Measurements from ENCODE around the gene ENO1.

Gene ENO1

DNA sequence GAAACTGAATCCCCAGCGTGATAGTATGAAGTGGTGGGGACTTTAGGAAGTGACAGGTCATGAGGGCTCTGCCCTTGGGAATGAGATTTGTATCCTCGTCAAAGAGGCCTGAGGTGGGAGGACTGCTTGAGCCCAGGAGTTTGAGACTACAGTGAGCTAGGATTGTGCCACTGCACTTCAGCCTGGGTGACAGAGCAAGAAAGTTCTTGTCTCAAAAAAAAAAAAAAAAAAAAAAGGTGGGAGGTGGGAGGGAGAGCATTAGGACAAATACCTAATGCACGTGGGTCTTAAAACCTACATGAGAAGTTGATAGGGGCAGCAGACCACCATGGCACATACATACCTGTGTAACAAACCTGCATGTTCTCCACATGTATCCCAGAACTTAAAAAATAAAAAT lies 37.1 kb downstream of the ENO1 start:
- no peak for DNase-seq

- DNase-seq: no peak
Measured at GRCh38 chr1:8839990-8840389, 38.5 kb downstream of the ENO1 start.

GRCh38 chr1:8835941-8836643 lies 42.4 kb downstream of the ENO1 start:
- no peak for DNase-seq

GRCh38 chr1:8831340-8831739 lies 47.1 kb downstream of the ENO1 start:
- no peak for DNase-seq

DNA sequence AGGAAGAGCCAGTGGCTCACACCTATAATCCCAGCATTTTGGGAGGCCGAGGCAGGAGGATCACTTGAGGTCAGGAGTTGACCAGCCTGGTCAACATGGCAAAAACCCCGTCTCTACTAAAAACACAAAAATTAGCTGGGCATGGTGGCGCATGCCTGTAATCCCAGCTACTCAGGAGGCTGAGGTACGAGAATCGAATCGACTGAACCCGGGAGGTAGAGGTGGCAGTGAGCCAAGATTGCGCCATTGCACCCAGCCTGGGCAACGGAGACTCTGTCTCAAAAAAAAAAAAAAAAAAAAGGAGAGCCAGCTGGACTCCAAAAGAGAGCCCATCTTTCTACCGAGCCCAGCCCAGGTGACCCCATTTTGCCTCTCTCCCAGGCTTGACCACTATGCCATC lies 47.8 kb downstream of the ENO1 start:
- peak; percentile 1 for DNase-seq

- DNase-seq: peak; percentile 50
Measured at GRCh38 chr1:8825985-8826481, 52.5 kb downstream of the ENO1 start.

GRCh38 chr1:8823295-8823664 lies 55.2 kb downstream of the ENO1 start:
- no peak for DNase-seq

GRCh38 chr1:8822373-8823294 lies 55.9 kb downstream of the ENO1 start:
- DNase-seq: peak; percentile 24

DNA sequence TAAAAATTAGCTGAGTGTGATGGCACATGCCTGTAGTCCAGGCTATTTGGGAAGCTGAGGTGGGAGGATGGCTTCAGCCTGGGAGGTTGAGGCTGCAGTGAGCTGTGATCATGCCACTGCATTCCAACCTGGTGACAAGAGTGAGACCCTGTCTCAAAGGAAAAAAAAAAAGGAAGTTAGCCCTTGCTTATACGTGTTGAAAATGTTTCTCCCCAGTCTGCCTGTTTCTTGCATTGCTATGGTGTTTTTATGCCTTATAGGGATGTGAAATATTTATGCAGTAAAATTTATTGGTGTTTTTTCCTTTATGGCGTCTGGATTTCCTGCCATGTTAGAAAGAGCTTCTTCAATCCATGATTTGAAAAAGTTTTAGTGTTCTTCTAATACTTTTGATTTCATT lies 57.4 kb downstream of the ENO1 start:
- peak; percentile 21 for DNase-seq

DNA sequence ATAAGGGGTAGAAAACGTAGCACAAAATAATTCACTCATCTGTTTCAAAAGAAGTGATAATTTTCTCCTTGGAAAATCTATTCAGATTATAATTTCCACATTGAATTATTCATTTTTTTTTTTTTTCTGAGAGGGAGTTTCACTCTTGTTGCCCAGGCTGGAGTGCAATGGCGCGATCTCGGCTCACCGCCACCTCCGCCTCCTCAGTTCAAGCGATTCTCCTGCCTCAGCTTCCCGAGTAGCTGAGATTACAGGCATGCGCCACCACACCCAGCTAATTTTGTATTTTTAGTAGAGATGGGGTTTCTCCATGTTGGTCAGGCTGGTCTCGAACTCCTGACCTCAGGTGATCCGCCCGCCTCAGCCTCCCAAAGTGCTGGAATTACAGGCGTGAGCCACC lies 59.7 kb downstream of the ENO1 start:
- peak; percentile 39 for DNase-seq

DNA sequence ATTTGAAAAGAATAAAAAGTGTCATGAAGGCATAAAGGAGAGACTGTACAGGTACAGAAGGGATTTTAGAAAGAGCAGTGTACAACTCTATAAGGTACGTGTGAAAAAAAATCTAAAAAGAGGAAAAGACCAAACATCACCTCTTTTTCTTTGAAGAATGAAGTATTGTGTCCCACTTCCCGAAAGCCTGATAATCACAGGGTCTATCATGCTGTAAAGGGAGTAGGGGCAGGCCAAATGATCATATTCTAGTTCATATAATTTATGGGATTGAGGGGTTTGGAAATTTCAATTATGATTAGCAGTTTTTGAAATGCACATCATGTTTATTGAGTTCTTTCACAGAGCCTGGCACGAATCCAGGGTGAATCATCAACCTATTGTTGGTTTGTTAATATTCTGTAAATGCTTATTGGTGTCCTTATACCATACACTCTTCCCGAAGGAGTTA lies 60.1 kb downstream of the ENO1 start:
- peak; percentile 63 for DNase-seq

GRCh38 chr1:8817412-8818324 lies 60.8 kb downstream of the ENO1 start, which contains the start of gene RERE:
RERE (minus strand) TSS chr1:8817640.
- DNase-seq: peak; percentile 99

DNA sequence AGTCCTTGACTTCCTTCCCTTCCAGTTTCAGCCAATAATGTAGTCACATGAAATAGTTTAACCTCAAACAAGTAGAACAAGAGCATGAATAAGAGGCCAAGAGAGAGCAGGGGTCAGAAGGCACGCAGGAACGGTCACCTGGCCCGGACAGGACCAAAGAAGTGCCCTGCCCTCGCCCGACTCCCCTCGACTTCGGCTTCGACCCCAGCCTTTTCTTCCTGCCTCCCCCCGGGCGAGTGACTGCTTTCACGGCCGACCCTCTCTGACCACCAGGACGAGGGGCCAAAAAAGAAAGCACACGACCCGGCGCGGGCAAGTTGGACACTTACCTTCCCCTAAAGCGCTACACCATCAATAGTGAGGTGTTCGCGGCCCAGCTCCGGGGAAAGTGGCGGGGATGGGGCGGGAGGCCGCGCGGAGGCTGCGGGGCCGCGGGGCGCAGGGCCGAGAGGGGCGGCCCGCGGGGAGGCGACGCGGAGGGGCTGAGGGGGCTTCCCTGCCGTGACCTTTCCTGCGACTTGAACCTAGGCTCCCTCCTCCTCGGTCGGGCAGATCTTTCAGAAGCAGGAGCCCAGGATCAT lies 61.6 kb downstream of the ENO1 start:
- DNase-seq: peak; percentile 71

DNA sequence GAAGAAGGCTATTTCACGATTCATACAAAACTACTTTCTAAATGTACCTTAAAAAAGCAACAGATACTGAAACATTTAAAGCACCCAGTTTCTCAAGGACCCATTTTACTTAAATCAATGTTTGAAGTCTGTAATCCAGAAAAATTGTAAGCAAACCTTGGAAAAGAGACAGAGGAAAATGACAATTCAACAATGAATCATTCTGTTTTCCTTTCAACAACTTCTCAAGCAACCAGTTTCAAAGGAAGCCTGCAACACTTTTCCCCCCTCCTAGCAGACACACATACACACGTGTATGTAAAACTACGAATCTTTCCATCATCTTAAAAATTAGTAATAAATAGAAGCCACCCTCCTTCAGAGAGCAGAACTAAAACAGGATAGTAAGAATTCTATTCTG lies 62.2 kb downstream of the ENO1 start:
- DNase-seq: peak; percentile 12

DNA sequence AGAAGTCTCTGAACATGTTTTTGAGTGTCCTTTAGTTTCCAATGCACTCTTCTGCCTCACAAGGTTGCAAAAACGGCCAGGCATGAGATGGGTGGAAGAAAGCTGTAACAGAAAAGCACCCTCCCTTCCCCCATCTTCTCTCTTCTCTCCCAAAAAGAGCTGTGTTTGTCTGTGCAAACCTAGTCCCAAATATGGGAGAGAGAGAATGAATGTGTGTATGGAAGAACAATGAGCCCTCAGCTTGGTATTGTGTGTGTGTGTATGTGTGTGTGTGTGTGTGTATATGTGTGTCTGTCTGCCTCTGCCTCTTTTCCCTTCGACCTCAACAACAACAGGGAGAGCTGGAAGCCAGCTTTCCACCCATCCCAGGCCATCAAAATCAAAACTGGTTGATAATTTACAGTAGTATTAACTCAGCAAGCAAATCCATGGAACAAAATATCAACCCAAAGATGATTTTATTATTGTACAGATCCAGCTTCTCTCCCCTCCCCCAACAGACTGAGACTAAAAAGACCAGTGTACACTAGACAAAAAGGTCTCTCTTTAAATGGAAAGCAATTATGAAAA lies 62.8 kb downstream of the ENO1 start:
- peak; percentile 33 for DNase-seq

- DNase-seq: peak; percentile 33
Measured at GRCh38 chr1:8814865-8815264, 63.6 kb downstream of the ENO1 start.

- no peak for DNase-seq
Measured at GRCh38 chr1:8813991-8814390, 64.5 kb downstream of the ENO1 start.

DNA sequence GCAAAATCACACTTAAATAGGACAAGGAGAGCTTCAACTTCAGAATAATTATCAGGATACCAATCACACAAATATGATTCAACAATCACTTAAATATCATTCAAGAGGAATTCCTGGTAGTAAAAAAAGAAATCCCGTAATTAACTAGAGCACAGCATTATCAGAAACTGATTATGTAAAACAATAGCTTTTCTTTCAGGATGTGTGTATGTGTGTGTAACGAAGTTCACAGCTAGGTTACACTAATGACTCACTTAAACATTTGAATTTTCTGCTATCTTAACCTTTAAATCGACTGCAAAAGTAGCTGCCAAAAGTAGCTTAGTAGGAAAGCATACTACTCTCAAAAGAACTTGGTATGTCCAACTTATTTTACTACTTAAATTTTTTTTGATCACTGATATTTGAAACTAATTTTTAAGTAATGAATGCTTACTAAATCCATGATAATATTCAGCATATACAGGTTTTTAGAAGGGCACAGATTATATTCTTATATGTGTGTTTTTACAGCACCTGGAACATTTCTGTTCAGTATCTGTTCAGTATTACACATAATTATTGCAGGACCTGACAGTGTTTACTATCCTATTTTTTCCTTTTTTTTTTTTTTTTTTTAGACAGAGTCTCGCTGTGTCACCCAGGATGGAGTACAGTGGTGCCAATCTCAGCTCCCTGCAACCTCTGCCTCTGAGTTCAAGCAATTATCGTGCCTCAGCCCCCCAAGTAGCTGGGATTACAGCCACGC lies 65.3 kb downstream of the ENO1 start:
- no peak for DNase-seq

- peak; percentile 12 for DNase-seq
Measured at GRCh38 chr1:8812081-8812480, 66.4 kb downstream of the ENO1 start.
